Neural progenitor cell (in vitro differentiated cells): ENCODE data around the gene NUDT4B.
"Not testable (repeated sequence)": the region's sequence is repeated elsewhere in the genome, so short reads cannot be mapped to it uniquely, and the experiment has no call there.

Source experiments
- EZH2 ChIP-seq: fragments of 200-600 bp; sonication (generic); IDR thresholded peaks from 2 replicates; pipeline ENCODE4 v1.6.1; 2017; ENCODE audit warnings: antibody characterized with exemption, mild to moderate bottlenecking, moderate library complexity
- TF ChIP-seq, protein P1 (sequence below): fragments of 200-600 bp; sonication (generic); IDR thresholded peaks from 2 replicates; pipeline ENCODE4 v1.5.1; 2017; ENCODE audit warnings: antibody characterized with exemption, mild to moderate bottlenecking

DNA sequence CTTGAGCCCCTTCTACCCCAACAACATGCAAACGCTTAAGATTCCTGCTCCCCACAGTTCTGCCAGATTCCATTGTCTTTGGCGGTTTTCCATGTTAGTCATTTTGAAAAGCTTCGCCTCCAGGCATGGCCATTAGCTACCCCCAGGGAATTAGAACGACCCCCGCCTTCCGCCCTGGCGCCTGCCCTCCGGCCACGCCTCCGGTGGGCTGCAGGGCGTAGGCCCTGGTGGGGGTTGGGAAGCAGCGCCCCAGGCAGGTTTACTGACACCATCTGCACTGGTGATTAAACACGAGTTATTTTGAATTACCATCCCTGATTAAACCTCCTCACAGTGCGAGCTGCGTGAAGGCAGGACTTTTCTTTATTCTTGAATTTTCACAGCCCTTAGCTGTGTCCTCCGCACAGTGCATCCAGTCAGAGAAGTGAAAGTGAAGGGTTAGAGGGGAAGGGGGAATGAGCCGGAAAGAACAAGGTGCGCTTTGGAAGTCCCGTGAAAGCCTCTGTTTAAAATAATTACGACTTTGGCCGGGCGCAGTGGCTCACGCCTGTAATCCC lies 43.0 kb downstream of the NUDT4B start:
- TF ChIP-seq, protein P1, sequence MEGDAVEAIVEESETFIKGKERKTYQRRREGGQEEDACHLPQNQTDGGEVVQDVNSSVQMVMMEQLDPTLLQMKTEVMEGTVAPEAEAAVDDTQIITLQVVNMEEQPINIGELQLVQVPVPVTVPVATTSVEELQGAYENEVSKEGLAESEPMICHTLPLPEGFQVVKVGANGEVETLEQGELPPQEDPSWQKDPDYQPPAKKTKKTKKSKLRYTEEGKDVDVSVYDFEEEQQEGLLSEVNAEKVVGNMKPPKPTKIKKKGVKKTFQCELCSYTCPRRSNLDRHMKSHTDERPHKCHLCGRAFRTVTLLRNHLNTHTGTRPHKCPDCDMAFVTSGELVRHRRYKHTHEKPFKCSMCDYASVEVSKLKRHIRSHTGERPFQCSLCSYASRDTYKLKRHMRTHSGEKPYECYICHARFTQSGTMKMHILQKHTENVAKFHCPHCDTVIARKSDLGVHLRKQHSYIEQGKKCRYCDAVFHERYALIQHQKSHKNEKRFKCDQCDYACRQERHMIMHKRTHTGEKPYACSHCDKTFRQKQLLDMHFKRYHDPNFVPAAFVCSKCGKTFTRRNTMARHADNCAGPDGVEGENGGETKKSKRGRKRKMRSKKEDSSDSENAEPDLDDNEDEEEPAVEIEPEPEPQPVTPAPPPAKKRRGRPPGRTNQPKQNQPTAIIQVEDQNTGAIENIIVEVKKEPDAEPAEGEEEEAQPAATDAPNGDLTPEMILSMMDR: not testable (repeated sequence)
- not testable (repeated sequence) for TF ChIP-seq EZH2
